IMR-90 (cell line): Measurements from ENCODE around the gene KIF21A. TPM values are rescaled to one million over a fixed set of nuclear protein-coding genes. Genes with fewer than 3 reads are reported as not detected.

Experiments used
- ATAC-seq: fragments of 200-7000 bp; cut with Tn5 transposase; 2 replicates; pipeline ENCODE4 v1.9.1; 2020; ENCODE audit warnings: low read depth, mild to moderate bottlenecking, moderate library complexity
- BruUV-seq: library from RNA; stranded (reverse); fragments of 400-500 nt; replicated peaks from 2 replicates; lab custom pipeline; 2021; lab: Mats Ljungman, UMichigan
- CTCF ChIA-PET: fragments of 300-600 bp; formaldehyde crosslinking; extraction: SDS; loops from one replicate; lab custom pipeline; 2021; ENCODE audit warnings: antibody characterized with exemption; lab: Yijun Ruan, JAX
- POLR2A ChIA-PET: fragments of 300-600 bp; sonication (Branson Sonifier 250); formaldehyde crosslinking; loops from one replicate; lab custom pipeline; 2022; ENCODE audit warnings: antibody characterized with exemption; ENCODE audit not compliant: unreplicated experiment; lab: Charles Lee
- DNase-seq: peaks from one replicate; pipeline ENCODE4 v3.0.0; 2013
- H2AFZ ChIP-seq: replicated peaks from 2 replicates; pipeline ENCODE3; 2013; ENCODE audit warnings: low read length, mild to moderate bottlenecking; ENCODE audit not compliant: poor library complexity
- H2AK5ac ChIP-seq: 2 replicates; pipeline ENCODE4 v1.6.1; 2013; ENCODE audit warnings: low read depth, low read length, inconsistent platforms
- H2AK9ac ChIP-seq: replicated peaks from 2 replicates; pipeline ENCODE3; 2013; ENCODE audit warnings: mild to moderate bottlenecking, low read depth, low read length, moderate library complexity; ENCODE audit not compliant: poor library complexity
- H2BK120ac ChIP-seq: 2 replicates; pipeline ENCODE4 v1.6.1; 2013; ENCODE audit warnings: low read depth, low read length, inconsistent platforms
- H2BK15ac ChIP-seq: 3 replicates; pipeline ENCODE4 v1.6.1; 2013; ENCODE audit warnings: low read depth, low read length, inconsistent platforms
- H2BK20ac ChIP-seq: 2 replicates; pipeline ENCODE4 v1.6.1; 2013; ENCODE audit warnings: low read depth, mild to moderate bottlenecking, inconsistent platforms, low read length, moderate library complexity
- H2BK5ac ChIP-seq: 2 replicates; pipeline ENCODE4 v1.6.1; 2013; ENCODE audit warnings: mild to moderate bottlenecking, low read depth, low read length, inconsistent platforms; ENCODE audit not compliant: poor library complexity, severe bottlenecking
- H3K14ac ChIP-seq: replicated peaks from 2 replicates; pipeline ENCODE4 v1.6.1; 2013; ENCODE audit warnings: low read depth, low read length, inconsistent platforms
- H3K18ac ChIP-seq: 2 replicates; pipeline ENCODE4 v1.6.1; 2013; ENCODE audit warnings: low read depth, low read length, control low read depth
- H3K23ac ChIP-seq: 2 replicates; pipeline ENCODE4 v1.6.1; 2013; ENCODE audit warnings: low read depth, low read length, inconsistent platforms
- H3K27ac ChIP-seq: 2 replicates; pipeline ENCODE4 v1.5.1; 2013; ENCODE audit warnings: mild to moderate bottlenecking, control low read depth, low read length; ENCODE audit not compliant: insufficient read depth
- H3K27me3 ChIP-seq: 2 replicates; pipeline ENCODE4 v1.6.1; 2013; ENCODE audit warnings: low read length; ENCODE audit not compliant: control insufficient read depth, insufficient read depth
- H3K36me3 ChIP-seq: 2 replicates; pipeline ENCODE4 v1.6.1; 2013; ENCODE audit warnings: low read length, mixed read lengths; ENCODE audit not compliant: control insufficient read depth, insufficient read depth
- H3K4ac ChIP-seq: 2 replicates; pipeline ENCODE4 v1.6.1; 2013; ENCODE audit warnings: low read depth, low read length, inconsistent platforms
- H3K4me1 ChIP-seq: 2 replicates; pipeline ENCODE4 v1.6.1; 2013; ENCODE audit warnings: low read length, mixed read lengths; ENCODE audit not compliant: control insufficient read depth, insufficient read depth
- H3K4me2 ChIP-seq: 2 replicates; pipeline ENCODE4 v1.6.1; 2013; ENCODE audit warnings: low read depth, mild to moderate bottlenecking, control low read depth, low read length, moderate library complexity
- H3K4me3 ChIP-seq: 2 replicates; pipeline ENCODE4 v1.5.1; 2013; ENCODE audit warnings: low read depth, mild to moderate bottlenecking, control low read depth, low read length, moderate library complexity; ENCODE audit not compliant: insufficient read depth
- H3K56ac ChIP-seq: 2 replicates; pipeline ENCODE4 v1.6.1; 2013; ENCODE audit warnings: low read length, inconsistent platforms; ENCODE audit not compliant: insufficient read depth; ENCODE audit errors: extremely low read depth
- H3K79me1 ChIP-seq, 2 experiments: 2 replicates each; pipeline ENCODE4 v1.6.1; 2013; ENCODE audit warnings: low read length in 2 of 2, inconsistent platforms in 1 of 2, low read depth in 1 of 2
- H3K9ac ChIP-seq: 2 replicates; pipeline ENCODE4 v1.6.1; 2013; ENCODE audit warnings: low read depth, low read length, control low read depth
- H3K9me1 ChIP-seq: 2 replicates; pipeline ENCODE4 v1.6.1; 2013; ENCODE audit warnings: low read length, inconsistent platforms; ENCODE audit not compliant: insufficient read depth
- H3K9me3 ChIP-seq: 2 replicates; pipeline ENCODE4 v1.6.1; 2013; ENCODE audit warnings: low read length; ENCODE audit not compliant: control insufficient read depth, insufficient read depth
- H4K20me1 ChIP-seq: 2 replicates; pipeline ENCODE4 v1.6.1; 2013; ENCODE audit warnings: low read length, inconsistent platforms; ENCODE audit not compliant: insufficient read depth
- H4K5ac ChIP-seq: 2 replicates; pipeline ENCODE4 v1.6.1; 2013; ENCODE audit warnings: mild to moderate bottlenecking, low read depth, low read length, control low read depth
- H4K8ac ChIP-seq, 2 experiments: 2 replicates each; pipeline ENCODE4 v1.6.1; 2013; ENCODE audit warnings: low read depth in 2 of 2, low read length in 2 of 2, control low read depth in 1 of 2, inconsistent platforms in 1 of 2
- H4K91ac ChIP-seq: 2 replicates; pipeline ENCODE4 v1.6.1; 2013; ENCODE audit warnings: low read depth, low read length, inconsistent platforms; ENCODE audit not compliant: insufficient read depth
- BHLHE40 ChIP-seq: fragments of 150-350 bp; IDR thresholded peaks from 2 replicates; pipeline ENCODE4 v1.6.1; 2016; ENCODE audit warnings: mild to moderate bottlenecking, low read depth, low read length
- CHD1 ChIP-seq: IDR thresholded peaks from 2 replicates; pipeline ENCODE4 v1.6.1; 2012; ENCODE audit warnings: low read depth, low read length, improper control_type of control experiment
- CTCF ChIP-seq: conservative IDR thresholded peaks from 2 replicates; pipeline ENCODE4 v1.5.1; 2012; ENCODE audit warnings: mild to moderate bottlenecking, low read depth, low read length, improper control_type of control experiment
- ELK1 ChIP-seq: fragments of 150-350 bp; IDR thresholded peaks from 2 replicates; pipeline ENCODE4 v1.6.1; 2016; ENCODE audit warnings: low read depth, mild to moderate bottlenecking, low read length, moderate library complexity, borderline replicate concordance
- FOS ChIP-seq: fragments of 150-350 bp; IDR thresholded peaks from 2 replicates; pipeline ENCODE4 v1.6.1; 2016; ENCODE audit warnings: low read depth, low read length
- MAFK ChIP-seq: IDR thresholded peaks from 2 replicates; pipeline ENCODE4 v1.6.1; 2012; ENCODE audit warnings: low read depth, low read length, improper control_type of control experiment
- MAZ ChIP-seq: IDR thresholded peaks from 2 replicates; pipeline ENCODE4 v1.6.1; 2012; ENCODE audit warnings: low read depth, mild to moderate bottlenecking, low read length, improper control_type of control experiment, moderate library complexity, borderline replicate concordance
- MXI1 ChIP-seq: IDR thresholded peaks from 2 replicates; pipeline ENCODE4 v1.6.1; 2012; ENCODE audit warnings: low read depth, mild to moderate bottlenecking, low read length, moderate library complexity, borderline replicate concordance
- NFE2L2 ChIP-seq: fragments of 150-350 bp; IDR thresholded peaks from 2 replicates; pipeline ENCODE4 v1.6.1; 2016; ENCODE audit warnings: low read depth, mild to moderate bottlenecking, low read length
- POLR2A ChIP-seq: IDR thresholded peaks from 2 replicates; pipeline ENCODE4 v1.6.1; 2012; ENCODE audit warnings: mild to moderate bottlenecking, low read depth, low read length
- RAD21 ChIP-seq: IDR thresholded peaks from 2 replicates; pipeline ENCODE4 v1.6.1; 2012; ENCODE audit warnings: low read length, improper control_type of control experiment
- RCOR1 ChIP-seq: IDR thresholded peaks from 2 replicates; pipeline ENCODE4 v1.6.1; 2012; ENCODE audit warnings: mild to moderate bottlenecking, low read length, improper control_type of control experiment; ENCODE audit not compliant: insufficient replicate concordance
- RFX5 ChIP-seq: IDR thresholded peaks from 2 replicates; pipeline ENCODE4 v1.8.0; 2012; ENCODE audit warnings: low read depth, mild to moderate bottlenecking, low read length, moderate library complexity
- USF2 ChIP-seq: fragments of 150-350 bp; IDR thresholded peaks from 2 replicates; pipeline ENCODE4 v1.6.1; 2017; ENCODE audit warnings: mild to moderate bottlenecking, antibody characterized with exemption, low read length, low read depth
- WGBS, 2 experiments: methylation state at CpG; one replicate each; pipeline versions ENCODE4 v1.1.5 to v1.1.7; 2013; ENCODE audit warnings: missing lambda C conversion rate in 2 of 2; ENCODE audit not compliant: insufficient read length in 1 of 2; ENCODE audit errors: extremely low coverage in 2 of 2; 5-methylcytosine and 5-hydroxymethylcytosine counted together
- dilution Hi-C: fragments of 300-500 bp; cut with HindIII; formaldehyde crosslinking; loops from one replicate; pipeline ENCODE4 v1.14.3; 2018; ENCODE audit warnings: low sequenced_read_pairs; ENCODE audit not compliant: unreplicated experiment
- in situ Hi-C: fragments of 300-500 bp; cut with MboI; formaldehyde crosslinking; loops from 3 replicates; pipeline ENCODE4 v1.14.3; 2019; ENCODE audit warnings: low sequenced_read_pairs, inconsistent platforms, mixed read lengths
- intact Hi-C: fragments of 100-400 bp; cut with micrococcal nuclease; formaldehyde crosslinking; loops from 2 replicates; pipeline ENCODE4 v1.10.0; 2022
- polyA plus RNA-seq, 3 experiments: library from polyadenylated mRNA; depleted of rRNA; stranded (reverse); fragments of >200 nt; gene quantifications; 2 replicates each; pipeline ENCODE4 v1.2.3, GENCODE V29; 2012; ENCODE audit warnings: low replicate concordance in 1 of 3
- total RNA-seq: library from RNA; depleted of rRNA; stranded (reverse); fragments of >200 nt; gene quantifications from 2 replicates; pipeline ENCODE4 v1.2.3, GENCODE V29; 2012

Gene KIF21A
- total and polyA plus RNA-seq, 2 of the 4 experiments (the other 2 are of a cell fraction), result 0.38 to 1.1 TPM

GRCh38 chr12:39476894-39477293 is 34.0 kb upstream of the KIF21A start:
- dilution Hi-C loops (no loop called here), in situ Hi-C loops (no loop called here), intact Hi-C loops (no loop called here)
- Histone ChIP-seq H4K8ac (no peak overlapping the region), H3K27ac (no peak overlapping the region), H3K4me2 (no peak overlapping the region), H3K18ac (no peak overlapping the region), H2AK5ac (no peak overlapping the region), H3K36me3 (no peaks in the 10 kb centered on the region), H2BK120ac (no peak overlapping the region), H3K9me1 (no peaks in the 10 kb centered on the region), H3K9ac (no peak overlapping the region), H3K27me3 (no peaks in the 10 kb centered on the region), H4K20me1 (no peaks in the 10 kb centered on the region), H3K79me1 (no peaks in the 10 kb centered on the region), H3K9me3 (no peaks in the 10 kb centered on the region), H2AFZ (no peak overlapping the region), H2BK15ac (no peak overlapping the region), H4K5ac (no peak overlapping the region), H2BK20ac (no peak overlapping the region), H3K4me3 (no peak overlapping the region), H2BK5ac (no peak overlapping the region), H4K91ac (no peak overlapping the region), H3K4me1 (no peaks in the 10 kb centered on the region), H3K23ac (no peak overlapping the region), H3K4ac (no peak overlapping the region), H2AK9ac (no peak overlapping the region), H3K56ac (no peak overlapping the region), H3K14ac (no peak overlapping the region)
- no peak for ATAC-seq
- WGBS, 2 experiments, result 40% methylated on average over 1 of the region's 5 CpGs; no CpG with 5 or more reads in 1 of the 2 experiments
- ChIA-PET POLR2A (no interaction called here), CTCF (no interaction called here)
- no peak for TF ChIP-seq FOS
- no peak for TF ChIP-seq MXI1
- TF ChIP-seq ELK1, result no peak
- TF ChIP-seq RAD21, result no peak
- no peak for TF ChIP-seq MAZ
- no peak for TF ChIP-seq NFE2L2
- no peak for TF ChIP-seq RFX5
- no peak for TF ChIP-seq CHD1
- no peak for TF ChIP-seq CTCF
- no peak for TF ChIP-seq POLR2A
- TF ChIP-seq USF2, result no peak
- TF ChIP-seq BHLHE40, result no peak
- TF ChIP-seq RCOR1, result no peak
- TF ChIP-seq MAFK, result no peak
- DNase-seq, result no peak
- no TSS peak for BruUV-seq
